LNCAP (cell line): ENCODE data around the gene TMEM203.

ENCODE experiments used
- CTCF ChIP-seq: fragments of 450-650 bp; IDR thresholded peaks from 2 replicates; pipeline ENCODE4 v1.5.1; 2017; ENCODE audit warnings: mild to moderate bottlenecking

TMEM203 gene

GRCh38 chr9:137192448-137192780 lies 13.0 kb downstream of the TMEM203 start:
- no peak for TF ChIP-seq CTCF

GRCh38 chr9:137191691-137192447 lies 13.6 kb downstream of the TMEM203 start:
- no peak for TF ChIP-seq CTCF

DNA sequence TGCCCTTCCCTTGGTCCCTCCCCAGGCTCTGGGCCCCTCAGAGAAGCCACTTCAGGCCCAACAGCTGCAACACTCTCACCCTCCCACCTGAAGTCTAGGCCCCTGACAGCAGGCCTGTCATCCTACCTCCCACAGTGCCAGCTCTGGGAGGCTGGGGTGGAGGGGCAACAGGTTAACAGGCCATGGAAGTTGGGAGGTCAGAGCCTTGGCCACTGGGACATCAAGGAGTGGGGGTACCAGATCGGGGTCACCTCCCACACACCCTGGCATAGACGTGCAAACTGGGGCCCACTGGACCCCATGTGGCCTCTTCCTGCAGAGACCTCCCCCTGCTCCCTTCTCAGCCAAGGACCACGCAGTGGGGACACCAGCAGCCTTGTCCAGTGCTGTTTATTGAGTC lies 14.2 kb downstream of the TMEM203 start:
- no peak for TF ChIP-seq CTCF

GRCh38 chr9:137190315-137190856 lies 15.1 kb downstream of the TMEM203 start:
- TF ChIP-seq CTCF = peak; percentile 38; the same call in 1 of the 2 replicates

GRCh38 chr9:137189297-137190295 lies 15.9 kb downstream of the TMEM203 start:
- TF ChIP-seq CTCF = no peak

GRCh38 chr9:137188490-137189296 lies 16.8 kb downstream of the TMEM203 start, which contains the start of the genes ANAPC2 and SSNA1:
TSS of gene ANAPC2 (minus strand) at chr9:137188560. CDS start at chr9:137188532, 28 bp downstream.
TSS of gene SSNA1 (plus strand) at chr9:137188676. CDS start at chr9:137188727, 51 bp downstream.
- TF ChIP-seq CTCF = peak; percentile 43; the same call in 1 of the 2 replicates
